ENCODE data around the gene UVSSA.

Gene UVSSA

GRCh38 chr4:1398681-1399507, 51.9 kb downstream of the UVSSA start:
- H3K27ac ChIP-seq (ENCODE audit: low read depth, low read length): no peak overlapping the region
- H3K9me3 ChIP-seq (ENCODE audit: control insufficient read depth, insufficient read depth, low read depth, low read length): peaks cover 21% of the 10 kb centered on the region
- H3K36me3 ChIP-seq (ENCODE audit: control insufficient read depth, insufficient read depth, low read length): peaks cover 8% of the 10 kb centered on the region; the same call in 1 of the 2 replicates
- H3K4me1 ChIP-seq (ENCODE audit: control insufficient read depth, insufficient read depth, low read length): no peaks in the 10 kb centered on the region
- H3K27me3 ChIP-seq (ENCODE audit: control insufficient read depth, insufficient read depth, low read length): peaks cover 53% of the 10 kb centered on the region
- H3K9ac ChIP-seq (ENCODE audit: low read length): no peak overlapping the region
- H3K4me3 ChIP-seq (ENCODE audit: low read depth, low read length): no peak overlapping the region

GRCh38 chr4:1399508-1400190, 52.6 kb downstream of the UVSSA start:
- Histone ChIP-seq H3K27me3 (ENCODE audit: control insufficient read depth, insufficient read depth, low read length) (peaks cover 60% of the 10 kb centered on the region), H3K4me3 (ENCODE audit: low read depth, low read length) (no peak overlapping the region), H3K27ac (ENCODE audit: low read depth, low read length) (no peak overlapping the region), H3K4me1 (ENCODE audit: control insufficient read depth, insufficient read depth, low read length) (no peaks in the 10 kb centered on the region), H3K9ac (ENCODE audit: low read length) (no peak overlapping the region), H3K9me3 (ENCODE audit: control insufficient read depth, insufficient read depth, low read depth, low read length) (peaks cover 21% of the 10 kb centered on the region), H3K36me3 (ENCODE audit: control insufficient read depth, insufficient read depth, low read length) (peaks cover 8% of the 10 kb centered on the region; the same call in 1 of the 2 replicates)

- Histone ChIP-seq H3K36me3 (ENCODE audit: control insufficient read depth, insufficient read depth, low read length) (peaks cover 3% of the 10 kb centered on the region; the same call in 1 of the 2 replicates), H3K4me3 (ENCODE audit: low read depth, low read length) (no peak overlapping the region), H3K27ac (ENCODE audit: low read depth, low read length) (no peak overlapping the region), H3K27me3 (ENCODE audit: control insufficient read depth, insufficient read depth, low read length) (peaks cover 67% of the 10 kb centered on the region), H3K9me3 (ENCODE audit: control insufficient read depth, insufficient read depth, low read depth, low read length) (peaks cover 21% of the 10 kb centered on the region), H3K9ac (ENCODE audit: low read length) (no peak overlapping the region), H3K4me1 (ENCODE audit: control insufficient read depth, insufficient read depth, low read length) (no peaks in the 10 kb centered on the region)
These were observed 53.3 kb downstream of the UVSSA start for GRCh38 chr4:1400191-1400805.

GRCh38 chr4:1400831-1401408, 53.9 kb downstream of the UVSSA start:
- Histone ChIP-seq H3K9me3 (ENCODE audit: control insufficient read depth, insufficient read depth, low read depth, low read length) (peaks cover 21% of the 10 kb centered on the region), H3K27me3 (ENCODE audit: control insufficient read depth, insufficient read depth, low read length) (peaks cover 73% of the 10 kb centered on the region), H3K4me1 (ENCODE audit: control insufficient read depth, insufficient read depth, low read length) (no peaks in the 10 kb centered on the region), H3K4me3 (ENCODE audit: low read depth, low read length) (no peak overlapping the region), H3K9ac (ENCODE audit: low read length) (no peak overlapping the region), H3K27ac (ENCODE audit: low read depth, low read length) (no peak overlapping the region), H3K36me3 (ENCODE audit: control insufficient read depth, insufficient read depth, low read length) (no peaks in the 10 kb centered on the region)

DNA sequence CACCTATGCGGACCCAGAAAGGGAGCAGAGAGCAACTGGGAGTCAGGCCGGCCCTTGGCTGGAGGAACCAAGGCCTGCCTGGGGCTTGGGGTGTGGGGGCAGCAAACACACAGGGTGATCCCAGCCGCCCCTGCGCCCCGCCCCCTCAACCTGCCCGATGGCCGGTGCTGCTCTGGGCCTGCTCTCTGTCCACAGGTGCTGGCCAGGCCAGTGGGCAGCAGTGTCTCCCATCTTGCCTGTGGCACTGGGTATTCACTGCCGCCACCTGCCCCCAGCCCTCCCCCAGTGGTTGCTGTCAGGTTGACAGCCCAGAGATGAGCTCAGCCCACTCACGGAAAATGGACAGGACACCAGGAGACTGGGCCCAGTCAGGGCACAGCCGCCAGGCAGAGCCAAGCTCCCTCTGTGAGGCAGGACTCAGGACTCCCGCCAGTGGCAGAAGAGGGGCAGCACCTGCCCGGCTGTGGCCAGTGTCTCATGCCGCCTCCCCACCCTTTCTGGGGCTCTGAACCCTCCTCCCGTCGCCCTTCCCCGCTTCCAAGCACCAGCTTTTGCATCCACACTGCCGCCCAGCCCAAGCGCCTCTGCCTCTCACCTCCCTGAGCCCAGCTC, 54.5 kb downstream of the UVSSA start:
- Histone ChIP-seq H3K4me3 (ENCODE audit: low read depth, low read length) (no peak overlapping the region), H3K4me1 (ENCODE audit: control insufficient read depth, insufficient read depth, low read length) (no peaks in the 10 kb centered on the region), H3K27ac (ENCODE audit: low read depth, low read length) (no peak overlapping the region), H3K36me3 (ENCODE audit: control insufficient read depth, insufficient read depth, low read length) (no peaks in the 10 kb centered on the region), H3K9ac (ENCODE audit: low read length) (no peak overlapping the region), H3K9me3 (ENCODE audit: control insufficient read depth, insufficient read depth, low read depth, low read length) (peaks cover 16% of the 10 kb centered on the region), H3K27me3 (ENCODE audit: control insufficient read depth, insufficient read depth, low read length) (peaks cover 79% of the 10 kb centered on the region)

DNA sequence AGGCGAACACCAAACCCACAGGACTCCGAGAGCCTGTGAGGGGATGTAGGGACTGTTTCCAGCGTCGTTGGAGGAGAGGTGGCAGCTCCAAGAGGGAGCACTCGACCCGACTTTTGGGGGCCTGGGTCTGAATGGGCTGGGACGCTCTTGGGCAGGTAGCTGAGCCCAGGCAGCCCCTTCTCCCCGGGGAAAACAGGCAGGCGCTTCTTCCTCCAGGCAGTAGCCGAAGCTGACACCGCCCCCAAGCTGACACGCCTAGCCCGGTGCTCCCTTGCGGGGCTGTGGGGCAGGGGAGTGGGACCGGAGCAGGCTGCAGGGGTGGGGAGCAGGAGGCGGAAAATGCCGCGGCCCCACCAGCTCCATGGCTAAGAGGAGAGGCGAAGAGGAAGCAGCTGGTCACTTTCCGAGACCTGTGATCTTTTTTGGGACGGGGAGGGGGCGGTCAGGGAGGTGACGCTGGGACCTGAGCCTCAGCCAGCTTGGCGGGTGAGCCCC, 55.1 kb downstream of the UVSSA start:
- no peaks in the 10 kb centered on the region for H3K4me1 ChIP-seq (ENCODE audit: control insufficient read depth, insufficient read depth, low read length)
- peaks cover 85% of the 10 kb centered on the region for H3K27me3 ChIP-seq (ENCODE audit: control insufficient read depth, insufficient read depth, low read length)
- H3K9ac ChIP-seq (ENCODE audit: low read length): no peak overlapping the region
- no peak overlapping the region for H3K27ac ChIP-seq (ENCODE audit: low read depth, low read length)
- H3K9me3 ChIP-seq (ENCODE audit: control insufficient read depth, insufficient read depth, low read depth, low read length): peaks cover 11% of the 10 kb centered on the region
- H3K36me3 ChIP-seq (ENCODE audit: control insufficient read depth, insufficient read depth, low read length): no peaks in the 10 kb centered on the region
- 0 out of 2 replicates have a peak overlapping the region, but pooled peaks have one; percentile 3 for H3K4me3 ChIP-seq (ENCODE audit: low read depth, low read length)

GRCh38 chr4:1402516-1403091, 55.6 kb downstream of the UVSSA start:
- peak overlapping the region; percentile 3; the same call in 1 of the 2 replicates for H3K4me3 ChIP-seq (ENCODE audit: low read depth, low read length)
- H3K9ac ChIP-seq (ENCODE audit: low read length): no peak overlapping the region
- peaks cover 90% of the 10 kb centered on the region for H3K27me3 ChIP-seq (ENCODE audit: control insufficient read depth, insufficient read depth, low read length)
- H3K36me3 ChIP-seq (ENCODE audit: control insufficient read depth, insufficient read depth, low read length): no peaks in the 10 kb centered on the region
- H3K9me3 ChIP-seq (ENCODE audit: control insufficient read depth, insufficient read depth, low read depth, low read length): peaks cover 8% of the 10 kb centered on the region
- H3K4me1 ChIP-seq (ENCODE audit: control insufficient read depth, insufficient read depth, low read length): no peaks in the 10 kb centered on the region
- no peak overlapping the region for H3K27ac ChIP-seq (ENCODE audit: low read depth, low read length)

DNA sequence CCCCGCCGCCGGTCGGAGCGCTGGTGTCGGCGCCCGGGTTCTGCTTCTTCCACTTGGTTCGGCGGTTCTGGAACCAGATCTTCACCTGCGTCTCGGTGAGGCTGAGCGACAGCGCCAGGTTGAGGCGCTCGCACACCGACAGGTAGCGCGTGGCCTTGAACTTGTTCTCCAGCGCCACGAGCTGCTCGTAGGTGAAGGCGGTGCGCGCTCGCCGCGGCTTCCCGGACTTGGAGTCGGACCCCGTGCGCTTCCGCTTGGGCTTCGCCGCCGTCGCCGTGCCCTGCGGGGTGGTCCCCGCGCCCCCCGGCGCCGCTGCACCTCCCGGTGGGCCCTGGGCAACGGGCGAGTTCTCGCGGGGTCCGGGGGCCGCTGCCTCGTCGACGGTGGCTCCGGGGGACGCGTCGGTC, 56.2 kb downstream of the UVSSA start:
- no peaks in the 10 kb centered on the region for H3K36me3 ChIP-seq (ENCODE audit: control insufficient read depth, insufficient read depth, low read length)
- peak overlapping the region; percentile 45 for H3K4me3 ChIP-seq (ENCODE audit: low read depth, low read length)
- H3K9ac ChIP-seq (ENCODE audit: low read length): no peak overlapping the region
- H3K27ac ChIP-seq (ENCODE audit: low read depth, low read length): no peak overlapping the region
- H3K27me3 ChIP-seq (ENCODE audit: control insufficient read depth, insufficient read depth, low read length): peaks cover 96% of the 10 kb centered on the region
- H3K9me3 ChIP-seq (ENCODE audit: control insufficient read depth, insufficient read depth, low read depth, low read length): peaks cover 8% of the 10 kb centered on the region
- no peaks in the 10 kb centered on the region for H3K4me1 ChIP-seq (ENCODE audit: control insufficient read depth, insufficient read depth, low read length)

DNA sequence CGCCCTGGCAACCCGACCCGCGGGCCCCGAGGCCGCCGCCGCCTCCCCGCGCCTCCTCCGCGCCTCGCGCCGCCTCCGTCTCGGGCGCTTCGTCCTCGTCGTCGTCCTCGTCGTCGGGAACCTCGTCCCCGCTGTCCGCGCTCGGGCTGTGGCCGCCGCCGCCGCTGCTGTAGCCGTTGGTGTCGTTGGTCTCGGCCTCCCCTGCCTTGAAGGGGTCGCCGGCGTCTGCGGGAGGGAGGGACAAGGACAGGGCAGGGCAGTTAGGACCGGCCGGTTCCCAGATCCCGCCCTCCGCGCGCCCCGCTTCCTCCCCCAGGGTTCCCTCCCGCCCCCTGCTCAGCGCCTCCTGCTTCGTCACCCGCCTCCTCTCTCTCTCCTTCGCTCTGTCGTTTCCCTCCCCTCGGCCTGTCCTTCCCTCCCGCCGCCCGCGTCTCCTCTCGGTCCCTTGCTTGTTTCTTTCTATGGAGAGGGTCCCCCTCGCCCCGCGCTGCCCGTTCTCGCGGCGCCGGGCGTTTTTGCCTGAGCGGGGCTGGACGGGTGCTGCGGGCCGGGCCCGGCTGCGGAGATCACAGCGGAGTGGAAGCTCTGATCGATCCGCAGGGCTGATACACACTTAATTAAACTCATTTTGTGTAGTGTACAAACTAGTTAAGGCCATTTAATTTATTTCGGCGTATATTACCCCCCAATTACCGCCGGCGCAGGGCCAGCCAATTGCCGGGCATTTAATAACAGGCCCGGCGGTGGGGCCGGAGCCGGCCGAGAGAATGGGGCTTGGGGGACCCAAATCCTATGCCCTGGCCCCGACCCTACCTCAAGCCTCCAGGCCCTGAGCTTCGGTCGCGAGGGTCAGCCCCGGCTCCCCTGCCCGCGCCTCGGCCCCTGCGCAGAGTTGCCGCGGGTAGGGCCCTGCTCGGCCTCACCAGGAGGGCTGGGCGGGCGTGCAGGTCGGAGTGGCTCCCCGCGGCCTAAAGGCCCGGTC, 56.9 kb downstream of the UVSSA start:
- H3K27ac ChIP-seq (ENCODE audit: low read depth, low read length): no peak overlapping the region
- H3K9me3 ChIP-seq (ENCODE audit: control insufficient read depth, insufficient read depth, low read depth, low read length): peaks cover 3% of the 10 kb centered on the region; the same call in 1 of the 2 replicates
- no peaks in the 10 kb centered on the region for H3K4me1 ChIP-seq (ENCODE audit: control insufficient read depth, insufficient read depth, low read length)
- peak overlapping the region; percentile 45 for H3K4me3 ChIP-seq (ENCODE audit: low read depth, low read length)
- no peak overlapping the region for H3K9ac ChIP-seq (ENCODE audit: low read length)
- no peaks in the 10 kb centered on the region for H3K36me3 ChIP-seq (ENCODE audit: control insufficient read depth, insufficient read depth, low read length)
- peaks cover 99% of the 10 kb centered on the region for H3K27me3 ChIP-seq (ENCODE audit: control insufficient read depth, insufficient read depth, low read length)
